B cell (primary cell): ENCODE results near the gene SSBP3. TPM values are rescaled to one million over a fixed set of nuclear protein-coding genes. Genes with fewer than 3 reads are reported as not detected.

Experiments
- ATAC-seq: fragments of 200-7000 bp; cut with Tn5 transposase; one replicate; pipeline ENCODE4 v1.10.0; 2021; ENCODE audit warnings: low read depth, mild to moderate bottlenecking, moderate number of reproducible peaks, moderate library complexity
- CTCF ChIA-PET: fragments of 350-600 bp; sonication (Branson Sonifier 250); formaldehyde crosslinking; loops from one replicate; lab custom pipeline; 2021; ENCODE audit warnings: antibody characterized with exemption, inconsistent platforms; lab: Charles Lee
- POLR2A ChIA-PET: fragments of 350-600 bp; sonication (Branson Sonifier 250); formaldehyde crosslinking; loops from one replicate; lab custom pipeline; 2021; ENCODE audit warnings: antibody characterized with exemption; lab: Charles Lee
- DNase-seq: peaks from one replicate; pipeline ENCODE4 v3.0.0; 2013
- H2AFZ ChIP-seq: 2 replicates; pipeline ENCODE4 v1.6.1; 2012; ENCODE audit warnings: mild to moderate bottlenecking, low read depth, low read length; ENCODE audit not compliant: insufficient read depth, poor library complexity, severe bottlenecking
- H3K27ac ChIP-seq, 2 donors: 1 replicate in 1 of 2; 2 replicates in 1 of 2; pipeline ENCODE4 v1.5.1; 2012 to 2013; ENCODE audit warnings: low read length in 2 of 2, mild to moderate bottlenecking in 2 of 2, moderate library complexity in 1 of 2
- H3K27me3 ChIP-seq, 4 experiments: fragments of 200-600 bp in 1 of 4; sonication (generic) in 1 of 4; replicated peaks in 1 of 4; 1 replicate in 2 of 4; 2 replicates in 2 of 4; pipeline versions ENCODE4 v1.6.1 to v1.7.0; 2013 to 2016; ENCODE audit warnings: low read length in 3 of 4, mild to moderate bottlenecking in 2 of 4, mixed read lengths in 1 of 4, moderate library complexity in 1 of 4; ENCODE audit not compliant: insufficient read depth in 4 of 4, control insufficient read depth in 3 of 4; ENCODE audit errors: control extremely low read depth in 1 of 4
- H3K36me3 ChIP-seq, 2 experiments: replicated peaks in 1 of 2; 1 replicate in 1 of 2; 2 replicates in 1 of 2; pipeline versions ENCODE4 v1.6.1 to v1.7.1; 2013; ENCODE audit warnings: low read length in 1 of 2; ENCODE audit not compliant: insufficient read depth in 2 of 2, control insufficient read depth in 1 of 2; ENCODE audit errors: control extremely low read depth in 1 of 2, extremely low read depth in 1 of 2
- H3K4me1 ChIP-seq, 2 donors: fragments of 200-600 bp in 1 of 2; sonication (generic) in 1 of 2; 1 replicate in 1 of 2; 2 replicates in 1 of 2; pipeline versions ENCODE4 v1.5.1 to v1.6.1; 2013 to 2017; ENCODE audit warnings: low read length in 2 of 2; ENCODE audit not compliant: control insufficient read depth in 2 of 2, insufficient read depth in 2 of 2
- H3K4me2 ChIP-seq: replicated peaks from 2 replicates; pipeline ENCODE3; 2012; ENCODE audit warnings: mild to moderate bottlenecking, low read depth, low read length; ENCODE audit not compliant: poor library complexity, severe bottlenecking
- H3K4me3 ChIP-seq, 5 experiments: fragments of 200-600 bp in 1 of 5; sonication (generic) in 1 of 5; 1 replicate in 3 of 5; 2 replicates in 2 of 5; pipeline versions ENCODE4 v1.5.1 to v1.7.0; 2011 to 2016; ENCODE audit warnings: low read length in 4 of 5, mild to moderate bottlenecking in 4 of 5, low read depth in 2 of 5, control low read depth in 1 of 5, moderate library complexity in 1 of 5; ENCODE audit not compliant: insufficient read depth in 1 of 5; ENCODE audit errors: control extremely low read depth in 1 of 5, extremely low read depth in 1 of 5
- H3K79me2 ChIP-seq: fragments of 200-600 bp; sonication (generic); one replicate; pipeline ENCODE4 v1.6.0; 2016; ENCODE audit warnings: low read length; ENCODE audit not compliant: control insufficient read depth, insufficient read depth
- H3K9ac ChIP-seq: fragments of 200-600 bp; sonication (generic); 2 replicates; pipeline ENCODE4 v1.6.1; 2017; ENCODE audit warnings: mild to moderate bottlenecking, low read length, moderate library complexity
- H3K9me3 ChIP-seq, 3 donors: one replicate each; pipeline versions ENCODE4 v1.6.1 to v1.7.1; 2013; ENCODE audit warnings: low read length in 2 of 3; ENCODE audit not compliant: control insufficient read depth in 2 of 3, insufficient read depth in 1 of 3; ENCODE audit errors: control extremely low read depth in 1 of 3
- H4K20me1 ChIP-seq: 2 replicates; pipeline ENCODE4 v1.6.0; 2012; ENCODE audit warnings: mild to moderate bottlenecking, low read length; ENCODE audit not compliant: insufficient read depth, control insufficient read depth, poor library complexity, severe bottlenecking
- H3K27ac Mint-ChIP-seq: one replicate; pipeline ENCODE4 v1.8.0; 2021; ENCODE audit warnings: mixed read lengths
- H3K27me3 Mint-ChIP-seq: one replicate; pipeline ENCODE4 v1.8.0; 2021; ENCODE audit warnings: mixed read lengths
- H3K4me1 Mint-ChIP-seq: one replicate; pipeline ENCODE4 v1.8.0; 2021; ENCODE audit warnings: mixed read lengths
- H3K4me3 Mint-ChIP-seq: one replicate; pipeline ENCODE4 v1.8.0; 2021; ENCODE audit warnings: mixed read lengths
- H3K9me3 Mint-ChIP-seq: one replicate; pipeline ENCODE4 v1.8.0; 2022; ENCODE audit warnings: mixed read lengths; ENCODE audit not compliant: insufficient read depth
- CTCF ChIP-seq: fragments of 200-600 bp; IDR thresholded peaks from one replicate; pipeline ENCODE4 v1.8.0; 2022; ENCODE audit warnings: antibody characterized with exemption, mild to moderate bottlenecking
- EZH2 ChIP-seq: IDR thresholded peaks from 2 replicates; pipeline ENCODE4 v1.6.1; 2012; ENCODE audit warnings: borderline replicate concordance, low read depth, mild to moderate bottlenecking, moderate library complexity, low read length; ENCODE audit not compliant: insufficient read depth, poor library complexity, severe bottlenecking
- WGBS: methylation state at CpG from one replicate; pipeline ENCODE4 v1.1.5; 2013; ENCODE audit warnings: missing lambda C conversion rate; ENCODE audit not compliant: insufficient coverage; 5-methylcytosine and 5-hydroxymethylcytosine counted together
- intact Hi-C: fragments of 100-400 bp; cut with micrococcal nuclease; formaldehyde crosslinking; loops from one replicate; pipeline ENCODE4 v1.10.0; 2022
- polyA plus RNA-seq: library from polyadenylated mRNA; depleted of rRNA; stranded (reverse); fragments of >200 nt; gene quantifications from 2 replicates; pipeline ENCODE4 v1.2.3, GENCODE V29; 2012
- total RNA-seq, 2 donors: library from RNA; stranded (reverse); fragments of 120-200 nt in 1 of 2; gene quantifications; 1 replicate in 1 of 2; 2 replicates in 1 of 2; pipeline versions ENCODE4 v1.2.3 to v1.2.4, GENCODE V29; 2013 to 2022

Gene SSBP3
- total and polyA plus RNA-seq, 2 donors (not counting 1 experiment from before 2014, with no cell fraction given), result 16.9 to 30.7 TPM

GRCh38 chr1:54407154-54407403 lies 885 bp upstream of the SSBP3 start:
- Mint-ChIP-seq H3K27me3 (no peaks in the 10 kb centered on the region), H3K4me3 (peak overlapping the region; percentile 94), H3K9me3 (no peaks in the 10 kb centered on the region), H3K4me1 (peaks cover 46% of the 10 kb centered on the region), H3K27ac (peak overlapping the region; percentile 87)
- Histone ChIP-seq H2AFZ (peak overlapping the region; percentile 68), H3K4me3 (peak overlapping the region; percentile 60 to 94 (median 85)), H3K4me2 (peak overlapping the region; percentile 85), H3K27me3 (peaks cover 0 to 5% (median 0%) of the 10 kb centered on the region in 4 experiments), H3K79me2 (peaks cover 9% of the 10 kb centered on the region), H3K9me3 (peaks cover 0 to 3% (median 0%) of the 10 kb centered on the region in 3 donors), H3K27ac (peak overlapping the region; percentile 53 to 70), H3K9ac (peak overlapping the region; percentile 70), H4K20me1 (peaks cover 15% of the 10 kb centered on the region), H3K36me3 (peaks cover 0 to 1% of the 10 kb centered on the region in 2 experiments), H3K4me1 (peaks cover 40 to 47% of the 10 kb centered on the region in 2 donors)
- TF ChIP-seq CTCF (no peak), EZH2 (no peak)
- ATAC-seq (no peak), DNase-seq (no peak)
- POLR2A ChIA-PET, result interaction anchor here (0.6 to 2.9 kb wide), 7 partner anchors 65 to 461 kb away, joined by 3 to 65 read pairs (median 5); partner anchors contain the start of genes CYB5RL, IFT25, LRRC42 and MRPL37
- intact Hi-C loops, result loop anchor here (1.0 to 10.0 kb wide), 5 partner anchors 207 to 808 kb away; partner anchors contain the start of genes CYB5RL, MRPL37, PARS2 and TCEANC2
- CTCF ChIA-PET, result interaction anchor here (0.7 to 2.3 kb wide), 11 partner anchors 26 to 1172 kb away, joined by 3 to 81 read pairs (median 4); partner anchors contain the start of gene TTC22
- under 1% methylated on average over 12 of the region's 12 CpGs for WGBS

GRCh38 chr1:54405898-54406293 lies 298 bp downstream of the SSBP3 start:
- ChIA-PET CTCF (interaction anchor here (1.0 to 2.3 kb wide), 8 partner anchors 29 to 545 kb away, joined by 3 to 81 read pairs (median 3); no protein-coding TSS in a partner anchor), POLR2A (interaction anchor here (2.9 kb wide), 1 partner anchor 82 kb away, joined by 65 read pairs; no protein-coding TSS in a partner anchor)
- peaks cover 40 to 47% of the 10 kb centered on the region in 2 donors for H3K4me1 ChIP-seq
- H3K27ac ChIP-seq, result no peak overlapping the region
- Mint-ChIP-seq H3K4me1 (peaks cover 46% of the 10 kb centered on the region), H3K9me3 (no peaks in the 10 kb centered on the region), H3K27me3 (no peaks in the 10 kb centered on the region), H3K27ac (no peak overlapping the region), H3K4me3 (peak overlapping the region; percentile 94)
- peak overlapping the region; percentile 96 for H3K4me2 ChIP-seq
- H3K9ac ChIP-seq, result peak overlapping the region; percentile 42
- peaks cover 15% of the 10 kb centered on the region for H4K20me1 ChIP-seq
- H3K4me3 ChIP-seq, result peak overlapping the region in 3 of 5 experiments; percentile 52 to 61 (median 59)
- peaks cover 0 to 3% (median 0%) of the 10 kb centered on the region in 3 donors for H3K9me3 ChIP-seq
- DNase-seq, result no peak
- no peak for ATAC-seq
- TF ChIP-seq EZH2, result no peak
- TF ChIP-seq CTCF, result no peak
- H3K36me3 ChIP-seq, result peaks cover 0 to 13% of the 10 kb centered on the region in 2 experiments
- WGBS, result under 1% methylated on average over 49 of the region's 57 CpGs
- H3K79me2 ChIP-seq, result peaks cover 9% of the 10 kb centered on the region
- intact Hi-C loops, result loop anchor here (2.0 to 10.0 kb wide), 3 partner anchors 309 to 809 kb away; partner anchors contain the start of genes PARS2, TTC4 and USP24
- peaks cover 0 to 5% (median 0%) of the 10 kb centered on the region in 4 experiments for H3K27me3 ChIP-seq
- peak overlapping the region; percentile 39 for H2AFZ ChIP-seq
